Spinal cord (tissue), 10 donors: Measurements from ENCODE around the gene ORC3. TPM values are rescaled to one million over a fixed set of nuclear protein-coding genes. Genes with fewer than 3 reads are reported as not detected.
"Not testable (repeated sequence)": the region's sequence is repeated elsewhere in the genome, so short reads cannot be mapped to it uniquely, and the experiment has no call there.

ENCODE experiments used
- DNase-seq, 6 donors: peaks; one replicate each; pipeline versions ENCODE4 v3.0.0 to v3.0.0-alpha.2; 2013 to 2015; ENCODE audit warnings: low spot score in 6 of 6, low read depth in 4 of 6
- H3K27ac ChIP-seq: one replicate; pipeline ENCODE4 v1.5.1; 2013; ENCODE audit warnings: low read depth, low read length, control low read depth
- H3K27me3 ChIP-seq: one replicate; pipeline ENCODE4 v1.6.1; 2013; ENCODE audit warnings: low read length; ENCODE audit not compliant: control insufficient read depth, insufficient read depth
- H3K36me3 ChIP-seq: one replicate; pipeline ENCODE4 v1.6.1; 2013; ENCODE audit warnings: low read length; ENCODE audit not compliant: control insufficient read depth, insufficient read depth
- H3K4me1 ChIP-seq: one replicate; pipeline ENCODE4 v1.6.1; 2013; ENCODE audit warnings: low read length; ENCODE audit not compliant: control insufficient read depth, insufficient read depth
- H3K4me3 ChIP-seq: one replicate; pipeline ENCODE4 v1.5.1; 2013; ENCODE audit warnings: low read depth, low read length, control low read depth
- H3K9me3 ChIP-seq: one replicate; pipeline ENCODE4 v1.6.1; 2013; ENCODE audit warnings: low read length; ENCODE audit not compliant: control insufficient read depth, insufficient read depth
- WGBS: methylation state at CpG from one replicate; pipeline ENCODE4 v1.1.5; 2013; ENCODE audit warnings: missing lambda C conversion rate; ENCODE audit not compliant: insufficient coverage; 5-methylcytosine and 5-hydroxymethylcytosine counted together
- polyA plus RNA-seq, 2 donors: library from polyadenylated mRNA; unstranded; fragments of 120-200 nt; gene quantifications; one replicate each; pipeline ENCODE4 v1.2.1, GENCODE V29; 2013; ENCODE audit not compliant: insufficient read length in 2 of 2
- total RNA-seq, 2 donors: library from RNA; depleted of rRNA in 1 of 2; stranded (reverse); fragments of 120-200 nt in 1 of 2; fragments of >200 nt in 1 of 2; gene quantifications; one replicate each; pipeline versions ENCODE4 v1.2.3 to v1.2.4, GENCODE V29; 2013 to 2014
- donor health status: healthy.

Gene ORC3
- total and polyA plus RNA-seq, 4 donors = 35.8 to 56.3 (median 41.9) TPM

DNA sequence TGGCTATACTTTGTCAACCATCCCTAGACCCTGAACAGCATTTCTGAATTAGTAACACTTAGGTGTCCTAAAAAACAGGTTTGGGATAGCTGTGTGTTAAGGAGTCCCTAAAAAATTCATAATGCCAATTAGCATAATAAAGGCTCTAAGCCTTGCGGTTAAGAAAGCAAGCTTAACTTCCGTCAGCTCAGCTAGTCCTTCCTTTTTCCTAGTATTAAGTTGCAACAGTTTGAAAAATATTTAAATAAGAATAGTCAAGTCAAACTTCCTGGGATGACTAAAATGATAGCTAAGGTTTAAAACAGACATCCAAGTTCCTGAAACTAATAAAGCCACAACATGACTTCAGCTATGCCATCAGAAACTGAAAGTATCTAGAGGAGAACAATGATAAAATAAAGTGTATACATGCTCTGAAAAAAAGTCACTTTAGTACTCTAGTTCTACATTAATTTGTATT lies 108.6 kb downstream of the ORC3 start:
- Histone ChIP-seq H3K27me3 (no peaks in the 10 kb centered on the region), H3K27ac (peak overlapping the region; percentile 73), H3K4me1 (peaks cover 20% of the 10 kb centered on the region), H3K36me3 (no peaks in the 10 kb centered on the region), H3K4me3 (peak overlapping the region; percentile 87), H3K9me3 (no peaks in the 10 kb centered on the region)
- DNase-seq = peak in 1 of 6 donors; percentile 22
- no CpG with 5 or more reads among the region's 2 CpGs for WGBS

DNA sequence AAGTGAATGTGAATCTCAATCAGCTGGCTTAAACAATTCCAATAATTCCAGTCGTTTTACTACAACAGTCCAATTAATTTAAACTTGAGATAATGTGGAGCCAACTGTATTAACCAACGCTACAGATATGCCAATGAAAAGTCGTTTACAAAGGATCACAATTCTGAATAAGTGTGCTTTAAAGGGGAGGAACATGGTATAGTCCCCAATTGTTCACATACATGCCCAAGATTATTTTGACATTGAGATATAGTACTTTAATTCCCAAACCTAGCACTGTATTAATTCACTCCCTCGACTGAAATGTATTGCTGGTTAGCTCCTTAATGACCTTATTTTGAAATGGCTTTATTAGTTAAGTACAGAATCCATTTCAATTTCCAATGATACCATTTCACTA lies 109.6 kb downstream of the ORC3 start:
- Histone ChIP-seq H3K4me1 (peaks cover 20% of the 10 kb centered on the region), H3K4me3 (peak overlapping the region; percentile 87), H3K27me3 (no peaks in the 10 kb centered on the region), H3K9me3 (no peaks in the 10 kb centered on the region), H3K27ac (peak overlapping the region; percentile 33), H3K36me3 (no peaks in the 10 kb centered on the region)
- WGBS = no CpG with 5 or more reads among the region's 4 CpGs
- DNase-seq = no peak

DNA sequence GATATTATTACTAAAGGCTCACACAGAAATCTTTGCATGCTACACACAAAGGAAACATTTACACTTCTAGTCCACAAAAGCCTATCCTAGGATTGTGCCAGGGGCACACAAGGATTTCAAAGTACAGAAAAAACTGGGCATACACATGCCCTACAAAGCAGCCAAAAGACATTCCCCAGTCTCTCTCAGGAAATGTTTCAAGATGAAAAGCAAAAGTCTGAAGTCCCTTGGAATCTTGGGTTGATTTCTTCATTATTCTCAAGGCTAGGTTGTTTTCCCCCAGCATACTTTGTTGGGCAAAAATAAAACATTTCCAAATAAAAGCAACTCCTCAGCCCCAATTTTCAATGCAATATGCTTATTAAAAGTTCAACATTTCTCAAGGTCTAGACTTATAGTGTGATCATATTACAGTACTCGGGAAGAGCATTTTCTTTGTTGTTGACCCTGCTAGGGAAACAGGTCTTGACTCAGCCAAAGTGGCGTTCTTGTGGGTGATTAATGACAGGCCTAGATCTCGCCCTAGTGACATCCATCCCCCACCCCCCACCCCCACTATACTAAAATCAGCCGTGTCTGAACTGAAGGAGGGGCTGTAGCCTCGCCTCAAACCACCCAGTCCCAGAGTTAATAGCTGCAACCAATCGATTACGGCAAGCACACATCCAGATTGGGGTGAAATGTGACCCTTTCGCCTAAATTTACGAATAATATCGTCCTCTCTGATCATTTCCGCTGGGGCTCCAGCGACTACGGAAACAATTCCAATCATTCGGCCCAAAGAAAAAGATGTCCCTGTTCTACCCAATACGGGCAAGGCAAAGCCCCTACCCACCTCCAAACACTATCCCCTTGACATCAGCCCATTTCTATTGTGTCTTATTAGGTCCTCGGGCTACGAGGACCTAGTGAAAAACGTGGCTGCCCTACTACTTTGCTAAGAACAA lies 110.7 kb downstream of the ORC3 start:
- 0% methylated on average over 13 of the region's 18 CpGs for WGBS
- Histone ChIP-seq H3K36me3 (no peaks in the 10 kb centered on the region), H3K27me3 (no peaks in the 10 kb centered on the region), H3K4me1 (peaks cover 19% of the 10 kb centered on the region), H3K9me3 (no peaks in the 10 kb centered on the region), H3K27ac (peak overlapping the region; percentile 99), H3K4me3 (peak overlapping the region; percentile 87)
- DNase-seq = peak in 3 of 6 donors; percentile 47 to 82 (median 75)

DNA sequence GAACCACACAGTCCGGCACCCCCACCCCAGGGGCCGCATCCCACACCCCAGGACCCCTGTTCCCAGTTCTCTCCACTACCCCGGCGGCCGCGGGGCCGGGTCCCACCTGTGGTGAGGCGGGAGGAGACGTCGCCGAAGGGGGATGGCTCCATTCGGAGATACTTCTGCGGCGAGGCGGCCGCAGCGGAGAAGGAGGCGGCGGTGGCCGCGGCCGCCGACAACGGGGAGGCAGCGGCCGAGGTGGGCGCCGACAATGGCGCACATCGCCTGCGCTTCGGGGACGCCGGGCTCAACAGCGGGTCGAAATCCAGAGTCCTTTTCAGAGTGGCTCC lies 111.4 kb downstream of the ORC3 start:
- H3K36me3 ChIP-seq = no peaks in the 10 kb centered on the region
- 0% methylated on average over 30 of the region's 36 CpGs for WGBS
- H3K4me3 ChIP-seq = peak overlapping the region; percentile 87
- no peak for DNase-seq
- peaks cover 13% of the 10 kb centered on the region for H3K4me1 ChIP-seq
- H3K27ac ChIP-seq = peak overlapping the region; percentile 99
- H3K27me3 ChIP-seq = no peaks in the 10 kb centered on the region
- H3K9me3 ChIP-seq = no peaks in the 10 kb centered on the region

DNA sequence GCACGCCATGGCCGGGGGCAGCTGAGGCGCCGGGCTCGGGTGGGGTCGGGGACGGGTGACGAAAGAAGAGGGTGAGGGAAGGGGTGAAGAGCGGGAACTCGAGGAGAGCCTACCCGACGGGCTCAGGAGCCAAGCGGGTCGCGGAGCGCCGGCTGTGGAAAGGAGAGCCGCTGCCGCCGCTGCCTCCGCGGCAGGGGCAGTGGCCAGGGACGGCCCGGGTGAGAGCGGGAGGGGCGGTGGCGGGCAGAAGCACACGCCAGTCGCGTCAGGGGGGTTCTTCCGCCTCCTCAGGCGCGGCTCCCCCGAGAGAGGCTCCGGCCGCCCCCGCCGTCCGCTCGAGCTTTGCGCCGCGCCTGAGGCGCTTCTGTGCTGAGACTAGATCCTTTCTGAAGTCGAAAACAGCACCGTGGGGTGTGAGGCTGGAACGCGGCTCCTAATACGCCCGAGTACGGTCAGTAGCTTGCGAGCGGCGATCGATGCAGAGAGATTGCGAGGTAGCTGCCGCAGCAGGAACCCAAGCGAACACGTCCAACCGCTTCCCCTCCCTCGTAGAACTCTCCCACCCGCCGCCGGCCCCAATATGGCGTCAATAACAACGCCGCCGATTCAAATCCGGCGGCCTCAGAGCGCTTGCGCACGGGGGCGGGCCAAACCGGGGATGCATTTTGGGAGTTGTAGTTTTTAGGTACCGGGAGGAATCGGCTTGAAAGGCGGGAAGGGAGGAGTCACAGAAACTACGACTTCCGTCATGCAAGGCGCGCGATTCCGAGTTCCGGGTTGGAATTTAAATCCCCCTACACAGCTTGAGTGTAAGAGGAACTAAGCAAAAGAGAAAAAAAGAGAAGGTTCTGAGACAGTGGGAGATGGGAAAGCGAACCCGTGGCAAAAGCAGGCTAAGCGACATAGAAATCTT lies 112.0 kb downstream of the ORC3 start, which contains the start of gene AKIRIN2:
Gene AKIRIN2, minus strand, starts transcription at position 558 of the 913 bp plus-strand sequence. Its CDS starts 549 bp downstream, at position 9.
- peak; percentile 93 to 100 (median 98) for DNase-seq
- Histone ChIP-seq H3K27ac (peak within 1 kb of the TSS; percentile 99), H3K27me3 (no peaks in the 10 kb centered on the region), H3K36me3 (no peaks in the 10 kb centered on the region), H3K9me3 (no peaks in the 10 kb centered on the region), H3K4me1 (peaks cover 7% of the 10 kb centered on the region), H3K4me3 (peak within 1 kb of the TSS; percentile 87)
- WGBS = 0% methylated on average over 74 of the region's 88 CpGs

DNA sequence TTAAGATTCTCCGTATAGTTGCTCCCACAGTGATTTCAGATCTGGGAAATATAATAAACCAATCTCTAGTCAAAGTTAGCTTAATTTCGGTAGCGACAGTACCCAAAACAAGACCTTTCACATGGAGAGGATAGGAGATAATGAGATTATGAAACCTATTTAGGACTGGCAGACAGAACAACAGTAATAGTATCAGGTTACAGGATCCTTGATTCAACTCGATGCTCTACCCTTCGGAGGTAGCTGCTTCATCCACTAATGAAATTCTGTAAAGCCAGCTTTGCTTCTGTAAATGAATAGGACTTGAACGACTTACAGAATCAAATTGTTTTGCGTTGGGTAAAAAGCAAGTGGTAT lies 112.6 kb downstream of the ORC3 start:
- Histone ChIP-seq H3K9me3 (no peaks in the 10 kb centered on the region), H3K4me3 (peak overlapping the region; percentile 87), H3K36me3 (no peaks in the 10 kb centered on the region), H3K27ac (peak overlapping the region; percentile 99), H3K27me3 (no peaks in the 10 kb centered on the region), H3K4me1 (peaks cover 4% of the 10 kb centered on the region)
- DNase-seq = no peak
- WGBS = 0% methylated on average over 2 of the region's 7 CpGs

DNA sequence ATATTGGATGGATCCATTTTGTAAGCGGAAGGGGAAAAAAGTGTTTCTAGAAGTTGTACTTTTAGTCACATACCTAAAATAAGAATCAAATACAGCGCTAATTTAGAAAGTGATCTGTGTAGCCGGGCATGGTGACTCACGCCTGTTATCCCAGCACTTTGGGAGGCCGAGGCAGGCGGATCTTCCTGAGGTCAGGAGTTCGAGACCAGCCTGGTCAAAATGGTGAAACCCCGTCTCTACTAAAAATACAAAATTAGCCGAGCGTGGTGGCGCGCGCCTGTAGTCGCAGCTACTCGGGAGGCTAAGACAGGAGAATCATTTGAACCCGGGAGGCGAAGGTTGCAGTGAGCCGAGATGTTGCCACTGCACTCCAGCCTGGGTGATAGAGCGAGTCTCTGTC lies 113.1 kb downstream of the ORC3 start:
- peak overlapping the region; percentile 87 for H3K4me3 ChIP-seq
- H3K36me3 ChIP-seq, H3K27me3 ChIP-seq, H3K4me1 ChIP-seq, DNase-seq, H3K9me3 ChIP-seq: not testable (repeated sequence)
- 80% methylated on average over 15 of the region's 19 CpGs for WGBS
- peak overlapping the region; percentile 99 for H3K27ac ChIP-seq

DNA sequence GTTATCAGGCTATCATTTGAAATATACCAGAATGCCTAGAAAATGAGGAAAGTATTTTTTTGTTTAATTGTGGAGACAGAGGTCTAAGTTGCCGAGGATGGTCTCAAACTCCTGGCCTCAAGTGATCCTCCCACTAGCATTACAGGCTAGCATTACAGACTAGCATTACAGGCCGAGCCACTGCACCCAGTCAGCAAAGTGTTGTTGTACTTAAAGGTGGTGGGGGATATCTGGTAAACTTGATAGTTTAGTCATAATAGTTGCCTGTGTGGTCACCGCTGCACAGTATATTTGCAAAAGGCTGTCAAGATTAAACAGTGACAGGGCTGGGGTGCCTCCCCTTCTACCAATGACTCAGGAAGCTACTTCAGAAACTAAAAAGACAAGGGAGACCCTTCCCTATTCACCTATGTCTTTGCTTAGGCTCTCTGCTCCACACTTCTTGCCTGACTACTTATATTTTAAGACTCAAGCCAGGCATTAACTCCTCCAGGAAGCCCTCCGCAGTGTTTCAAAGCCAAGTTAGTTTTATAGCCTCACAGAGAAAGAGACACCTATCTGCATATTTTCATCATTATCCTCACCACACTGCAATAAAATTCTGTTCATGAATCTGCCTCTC lies 115.2 kb downstream of the ORC3 start:
- H3K9me3 ChIP-seq = no peaks in the 10 kb centered on the region
- H3K27me3 ChIP-seq = no peaks in the 10 kb centered on the region
- WGBS = 92% methylated on average over 2 of the region's 4 CpGs
- no peak overlapping the region for H3K27ac ChIP-seq
- no peak overlapping the region for H3K4me3 ChIP-seq
- DNase-seq = no peak
- H3K4me1 ChIP-seq = peaks cover 4% of the 10 kb centered on the region
- H3K36me3 ChIP-seq = no peaks in the 10 kb centered on the region
